Parathyroid adenoma (tissue), 2 donors: ENCODE results near the gene PLA2G2F.

Source experiments
- H2AFZ ChIP-seq: fragments of 300-600 bp; sonication (generic); one replicate; pipeline ENCODE4 v1.7.0; 2017; ENCODE audit warnings: antibody characterized with exemption, mild to moderate bottlenecking
- H3K27ac ChIP-seq: fragments of 300-600 bp; sonication (generic); one replicate; pipeline ENCODE4 v1.7.0; 2017
- H3K27me3 ChIP-seq: fragments of 300-600 bp; sonication (generic); one replicate; pipeline ENCODE4 v1.7.0; 2017; ENCODE audit warnings: low read length; ENCODE audit not compliant: control insufficient read depth, insufficient read depth
- H3K36me3 ChIP-seq: fragments of 300-600 bp; sonication (generic); one replicate; pipeline ENCODE4 v1.7.0; 2017; ENCODE audit warnings: low read length; ENCODE audit not compliant: control insufficient read depth, insufficient read depth
- H3K4me1 ChIP-seq: fragments of 300-600 bp; sonication (generic); one replicate; pipeline ENCODE4 v1.7.0; 2017; ENCODE audit warnings: control low read depth
- H3K4me2 ChIP-seq: fragments of 300-600 bp; sonication (generic); one replicate; pipeline ENCODE4 v1.7.0; 2017; ENCODE audit warnings: low read length
- H3K4me3 ChIP-seq: fragments of 300-600 bp; sonication (generic); one replicate; pipeline ENCODE4 v1.7.0; 2017; ENCODE audit warnings: low read depth, low read length
- H3K79me2 ChIP-seq: fragments of 300-600 bp; sonication (generic); one replicate; pipeline ENCODE4 v1.7.0; 2017; ENCODE audit warnings: control low read depth
- H3K9ac ChIP-seq: fragments of 300-600 bp; sonication (generic); one replicate; pipeline ENCODE4 v1.7.0; 2017; ENCODE audit warnings: mild to moderate bottlenecking
- H3K9me3 ChIP-seq: fragments of 300-600 bp; sonication (generic); one replicate; pipeline ENCODE4 v1.7.0; 2017; ENCODE audit warnings: low read length; ENCODE audit not compliant: control insufficient read depth
- TF ChIP-seq, protein P1 (sequence below): fragments of 300-600 bp; sonication (generic); IDR thresholded peaks from one replicate; pipeline ENCODE4 v1.7.0; 2017; ENCODE audit warnings: antibody characterized with exemption, mild to moderate bottlenecking
- donor health status: primary hyperparathyroidism.

The PLA2G2F gene

DNA sequence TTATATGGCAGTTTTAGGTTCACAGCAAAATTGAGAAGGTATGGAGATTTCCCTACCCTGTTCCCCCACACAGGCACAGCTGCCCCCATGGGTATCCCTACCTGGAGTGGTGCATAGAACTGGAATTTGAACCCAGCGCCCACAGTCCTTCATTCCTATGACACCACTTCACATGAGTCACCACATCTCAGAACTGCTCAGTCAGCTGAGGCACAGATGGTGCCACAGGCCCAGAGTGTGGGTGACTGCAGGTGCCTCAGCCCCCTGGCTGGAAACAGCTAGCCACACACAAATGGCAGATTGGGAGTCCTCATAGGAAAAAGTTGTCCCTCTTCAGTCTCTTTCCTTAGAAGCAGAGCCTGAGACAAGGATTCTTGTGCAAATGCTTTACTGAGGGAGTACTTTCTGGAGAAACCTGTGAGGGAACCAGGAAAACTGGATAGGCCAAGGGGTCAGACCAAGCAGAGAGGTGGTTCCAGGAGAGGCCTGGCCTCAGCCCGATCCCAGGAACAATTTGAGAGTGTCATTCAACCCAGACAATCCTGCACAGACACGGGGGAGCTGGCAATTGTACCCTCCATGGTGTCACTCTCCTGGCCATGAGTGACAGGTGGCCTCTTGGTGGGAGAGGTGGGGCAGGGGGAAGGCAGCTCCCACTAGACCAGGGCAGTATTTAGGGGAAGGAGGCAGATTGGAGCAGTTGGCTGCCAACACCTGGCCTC, 26.7 kb upstream of the PLA2G2F start:
- Histone ChIP-seq H3K27ac (no peak overlapping the region), H3K9me3 (no peaks in the 10 kb centered on the region), H3K9ac (no peak overlapping the region), H3K4me3 (no peak overlapping the region), H3K4me1 (no peaks in the 10 kb centered on the region), H3K27me3 (no peaks in the 10 kb centered on the region), H2AFZ (no peak overlapping the region), H3K4me2 (no peak overlapping the region), H3K79me2 (no peaks in the 10 kb centered on the region), H3K36me3 (no peaks in the 10 kb centered on the region)
- TF ChIP-seq, protein P1, sequence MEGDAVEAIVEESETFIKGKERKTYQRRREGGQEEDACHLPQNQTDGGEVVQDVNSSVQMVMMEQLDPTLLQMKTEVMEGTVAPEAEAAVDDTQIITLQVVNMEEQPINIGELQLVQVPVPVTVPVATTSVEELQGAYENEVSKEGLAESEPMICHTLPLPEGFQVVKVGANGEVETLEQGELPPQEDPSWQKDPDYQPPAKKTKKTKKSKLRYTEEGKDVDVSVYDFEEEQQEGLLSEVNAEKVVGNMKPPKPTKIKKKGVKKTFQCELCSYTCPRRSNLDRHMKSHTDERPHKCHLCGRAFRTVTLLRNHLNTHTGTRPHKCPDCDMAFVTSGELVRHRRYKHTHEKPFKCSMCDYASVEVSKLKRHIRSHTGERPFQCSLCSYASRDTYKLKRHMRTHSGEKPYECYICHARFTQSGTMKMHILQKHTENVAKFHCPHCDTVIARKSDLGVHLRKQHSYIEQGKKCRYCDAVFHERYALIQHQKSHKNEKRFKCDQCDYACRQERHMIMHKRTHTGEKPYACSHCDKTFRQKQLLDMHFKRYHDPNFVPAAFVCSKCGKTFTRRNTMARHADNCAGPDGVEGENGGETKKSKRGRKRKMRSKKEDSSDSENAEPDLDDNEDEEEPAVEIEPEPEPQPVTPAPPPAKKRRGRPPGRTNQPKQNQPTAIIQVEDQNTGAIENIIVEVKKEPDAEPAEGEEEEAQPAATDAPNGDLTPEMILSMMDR = no peak

DNA sequence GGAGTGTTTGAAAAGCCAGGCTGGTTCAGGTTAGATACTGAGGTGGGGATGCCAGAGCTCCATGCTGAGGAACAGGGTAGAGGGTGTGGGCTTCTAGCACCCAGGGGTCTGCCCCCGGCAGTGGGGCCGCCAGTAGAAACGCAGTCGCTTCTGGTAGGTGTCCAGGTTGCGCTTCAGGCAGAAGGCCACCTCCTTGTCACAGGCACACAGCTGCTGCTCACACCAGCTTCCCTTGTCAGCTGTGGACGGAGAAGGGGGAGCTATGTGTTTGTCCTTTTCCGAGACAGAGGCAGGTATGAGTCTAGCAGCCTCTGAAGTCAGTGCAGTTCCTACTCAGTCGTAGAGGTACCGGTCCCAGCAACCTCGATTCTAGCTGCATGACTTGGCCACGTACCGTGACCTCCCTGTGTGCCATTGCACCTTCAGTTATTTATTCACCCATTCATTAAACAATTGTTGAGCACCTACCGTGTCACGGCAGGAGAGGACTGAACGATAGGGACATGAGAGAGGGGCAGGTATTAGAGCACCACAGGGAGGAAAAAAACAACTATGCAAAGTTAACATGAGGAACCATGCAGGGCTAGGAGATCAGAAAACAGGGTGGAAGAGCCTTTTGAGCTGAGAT, 25.0 kb upstream of the PLA2G2F start:
- Histone ChIP-seq H3K79me2 (no peaks in the 10 kb centered on the region), H3K36me3 (no peaks in the 10 kb centered on the region), H3K9ac (no peak overlapping the region), H3K9me3 (no peaks in the 10 kb centered on the region), H3K27me3 (no peaks in the 10 kb centered on the region), H3K27ac (no peak overlapping the region), H3K4me3 (no peak overlapping the region), H2AFZ (no peak overlapping the region), H3K4me2 (no peak overlapping the region), H3K4me1 (no peaks in the 10 kb centered on the region)
- TF ChIP-seq, protein P1 = no peak

DNA sequence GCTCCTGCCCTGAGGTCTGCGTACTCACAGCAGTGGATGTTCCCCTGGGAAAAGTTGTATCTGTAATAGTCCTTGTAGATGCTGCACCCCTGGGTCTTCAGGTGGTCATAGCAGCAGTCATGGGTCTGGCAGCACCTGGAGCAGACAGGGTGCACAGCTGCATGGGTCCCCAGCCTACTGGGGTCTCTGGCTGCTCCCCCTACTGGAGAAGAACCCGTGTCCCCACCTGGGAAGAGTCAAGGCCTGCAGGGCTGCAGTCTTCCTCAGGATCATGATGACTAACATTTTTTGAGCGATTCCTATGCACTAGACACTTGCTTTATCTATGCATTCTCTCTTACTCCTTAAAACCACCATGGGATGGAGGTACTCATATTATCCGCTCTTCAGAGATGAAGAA, 23.6 kb upstream of the PLA2G2F start:
- H3K27ac ChIP-seq = no peak overlapping the region
- H3K79me2 ChIP-seq = no peaks in the 10 kb centered on the region
- no peak overlapping the region for H3K4me2 ChIP-seq
- H3K9me3 ChIP-seq = no peaks in the 10 kb centered on the region
- H3K9ac ChIP-seq = no peak overlapping the region
- no peaks in the 10 kb centered on the region for H3K4me1 ChIP-seq
- no peaks in the 10 kb centered on the region for H3K36me3 ChIP-seq
- TF ChIP-seq, protein P1 = no peak
- no peak overlapping the region for H2AFZ ChIP-seq
- no peaks in the 10 kb centered on the region for H3K27me3 ChIP-seq
- no peak overlapping the region for H3K4me3 ChIP-seq

DNA sequence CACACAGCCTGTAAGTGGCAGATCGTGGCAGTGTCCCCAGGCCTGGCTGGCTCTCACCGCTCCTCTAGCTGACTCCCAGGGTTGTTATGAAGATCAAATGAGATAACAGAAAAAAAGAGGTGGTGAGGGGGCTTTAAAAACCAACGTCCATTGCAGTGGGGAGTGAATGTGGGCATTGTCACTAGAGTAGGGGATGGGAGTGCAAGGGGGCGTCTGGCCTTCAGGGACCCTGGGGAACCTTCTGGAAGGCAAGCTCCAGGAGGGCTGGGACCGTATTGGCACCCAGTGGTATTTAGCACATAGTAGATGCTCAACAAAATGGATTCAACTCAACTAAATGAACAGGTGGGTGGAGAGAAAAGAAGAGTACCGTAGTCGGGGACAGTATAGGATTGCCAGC, 23.2 kb upstream of the PLA2G2F start:
- Histone ChIP-seq H2AFZ (no peak overlapping the region), H3K9me3 (no peaks in the 10 kb centered on the region), H3K9ac (no peak overlapping the region), H3K27ac (no peak overlapping the region), H3K4me2 (no peak overlapping the region), H3K27me3 (no peaks in the 10 kb centered on the region), H3K79me2 (no peaks in the 10 kb centered on the region), H3K4me1 (no peaks in the 10 kb centered on the region), H3K4me3 (no peak overlapping the region), H3K36me3 (no peaks in the 10 kb centered on the region)
- TF ChIP-seq, protein P1 = no peak

DNA sequence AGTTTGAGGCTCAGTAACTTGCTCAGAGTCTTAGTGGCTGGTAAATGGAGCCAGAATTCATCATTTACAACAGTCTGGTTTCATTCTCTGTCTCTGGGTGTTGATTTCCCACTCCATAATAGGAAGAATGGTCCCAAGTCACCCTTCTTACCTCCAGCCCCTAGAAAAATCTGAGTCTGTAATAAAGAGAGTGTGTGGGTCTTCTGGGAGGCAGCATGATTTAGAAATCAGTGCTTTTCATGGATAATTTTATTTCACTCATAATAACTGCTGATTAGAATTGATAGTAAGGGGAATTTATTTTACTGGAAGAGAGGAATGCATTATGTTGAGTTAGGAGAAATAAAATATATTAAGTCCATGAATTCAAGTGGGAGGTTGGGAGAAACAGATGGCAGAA, 21.9 kb upstream of the PLA2G2F start:
- H3K4me1 ChIP-seq = no peaks in the 10 kb centered on the region
- H3K36me3 ChIP-seq = no peaks in the 10 kb centered on the region
- TF ChIP-seq, protein P1 = no peak
- H3K79me2 ChIP-seq = no peaks in the 10 kb centered on the region
- H3K27me3 ChIP-seq = no peaks in the 10 kb centered on the region
- no peak overlapping the region for H3K4me2 ChIP-seq
- no peak overlapping the region for H3K4me3 ChIP-seq
- no peaks in the 10 kb centered on the region for H3K9me3 ChIP-seq
- no peak overlapping the region for H3K9ac ChIP-seq
- no peak overlapping the region for H2AFZ ChIP-seq
- no peak overlapping the region for H3K27ac ChIP-seq
